Left lung (tissue), 10 donors: ENCODE results near the gene ZBTB20. TPM values are rescaled to one million over a fixed set of nuclear protein-coding genes. Genes with fewer than 3 reads are reported as not detected.

Source experiments
- ATAC-seq: fragments of 200-7000 bp; cut with Tn5 transposase; one replicate; pipeline ENCODE4 v1.9.1; 2020; ENCODE audit warnings: moderate library complexity
- DNase-seq, 4 donors: peaks; one replicate each; pipeline ENCODE4 v3.0.0-alpha.2; 2013 to 2020
- H3K27ac ChIP-seq, 2 donors: fragments of 200-600 bp; sonication (generic) in 1 of 2; one replicate each; pipeline versions ENCODE4 v1.5.0 to v1.8.0; 2020 to 2021
- H3K27me3 ChIP-seq, 2 donors: fragments of 200-600 bp; sonication (generic) in 1 of 2; one replicate each; pipeline versions ENCODE4 v1.5.0 to v1.8.0; 2020 to 2021
- H3K36me3 ChIP-seq, 2 donors: fragments of 200-600 bp; sonication (generic) in 1 of 2; one replicate each; pipeline versions ENCODE4 v1.5.0 to v1.8.0; 2020 to 2021
- H3K4me1 ChIP-seq, 2 donors: fragments of 200-600 bp; one replicate each; pipeline ENCODE4 v1.8.0; 2021
- H3K4me3 ChIP-seq, 2 donors: fragments of 200-600 bp; sonication (generic) in 1 of 2; one replicate each; pipeline versions ENCODE4 v1.5.0 to v1.8.0; 2020 to 2021; ENCODE audit warnings: mild to moderate bottlenecking in 1 of 2
- H3K9me3 ChIP-seq, 2 donors: fragments of 200-600 bp; sonication (generic) in 1 of 2; one replicate each; pipeline versions ENCODE4 v1.5.0 to v1.8.0; 2020 to 2021
- intact Hi-C, 2 donors: fragments of 100-400 bp; cut with DNase I; formaldehyde crosslinking; loops; one replicate each; pipeline versions ENCODE4 v1.11.2 to v1.14.2; 2022
- polyA plus RNA-seq, 6 donors: library from polyadenylated mRNA; unstranded; fragments of 120-200 nt; gene quantifications; one replicate each; pipeline ENCODE4 v1.2.1, GENCODE V29; 2013; ENCODE audit not compliant: insufficient read length in 6 of 6
- total RNA-seq, 2 donors: library from RNA; stranded (reverse); fragmentation: NEBNext Ultra II Directional; extraction: Animal tissue kit (Norgen Biotek cat#: 25700); gene quantifications; one replicate each; pipeline ENCODE4 v1.2.1, GENCODE V29; 2021
- TF ChIP-seq, protein P1 (sequence below), 2 donors: fragments of 200-600 bp; sonication (generic) in 1 of 2; IDR thresholded peaks; one replicate each; pipeline versions ENCODE4 v1.5.0 to v1.8.0; 2021; ENCODE audit warnings: antibody characterized with exemption in 2 of 2
- donor health status: DM: no; HTN: yes; CAD: no.
- donor health status: DM: no; HTN: no; CAD: no.

ZBTB20 gene
- total and polyA plus RNA-seq, 8 donors: 1.1 to 63.5 (median 6.0) TPM

DNA sequence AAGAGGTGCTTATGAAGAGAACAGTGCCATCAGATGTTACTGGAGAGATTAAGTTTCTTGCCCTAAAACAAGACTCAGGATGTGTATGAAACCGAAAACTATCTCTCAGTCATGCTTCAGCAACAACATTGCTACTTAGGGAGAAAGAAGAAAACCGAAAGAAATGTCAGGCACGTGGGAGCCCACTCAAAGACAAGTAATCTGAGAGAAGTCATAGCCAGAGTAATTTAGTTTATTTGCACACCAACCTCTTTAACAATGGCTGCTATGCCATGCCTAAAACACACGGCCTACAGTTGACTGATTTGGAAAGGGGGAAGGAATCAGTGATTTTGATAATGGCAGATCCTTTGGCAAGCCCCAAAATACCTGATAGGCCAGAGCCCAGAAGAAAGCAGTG lies 690.3 kb downstream of the ZBTB20 start:
- Histone ChIP-seq H3K27ac (no peak overlapping the region), H3K4me3 (no peak overlapping the region), H3K36me3 (no peaks in the 10 kb centered on the region), H3K9me3 (no peaks in the 10 kb centered on the region), H3K4me1 (peaks cover 0 to 18% of the 10 kb centered on the region in 2 donors), H3K27me3 (no peaks in the 10 kb centered on the region)
- intact Hi-C loops: no loop called here
- ATAC-seq (peak; percentile 10), DNase-seq (no peak)
- TF ChIP-seq, protein P1, sequence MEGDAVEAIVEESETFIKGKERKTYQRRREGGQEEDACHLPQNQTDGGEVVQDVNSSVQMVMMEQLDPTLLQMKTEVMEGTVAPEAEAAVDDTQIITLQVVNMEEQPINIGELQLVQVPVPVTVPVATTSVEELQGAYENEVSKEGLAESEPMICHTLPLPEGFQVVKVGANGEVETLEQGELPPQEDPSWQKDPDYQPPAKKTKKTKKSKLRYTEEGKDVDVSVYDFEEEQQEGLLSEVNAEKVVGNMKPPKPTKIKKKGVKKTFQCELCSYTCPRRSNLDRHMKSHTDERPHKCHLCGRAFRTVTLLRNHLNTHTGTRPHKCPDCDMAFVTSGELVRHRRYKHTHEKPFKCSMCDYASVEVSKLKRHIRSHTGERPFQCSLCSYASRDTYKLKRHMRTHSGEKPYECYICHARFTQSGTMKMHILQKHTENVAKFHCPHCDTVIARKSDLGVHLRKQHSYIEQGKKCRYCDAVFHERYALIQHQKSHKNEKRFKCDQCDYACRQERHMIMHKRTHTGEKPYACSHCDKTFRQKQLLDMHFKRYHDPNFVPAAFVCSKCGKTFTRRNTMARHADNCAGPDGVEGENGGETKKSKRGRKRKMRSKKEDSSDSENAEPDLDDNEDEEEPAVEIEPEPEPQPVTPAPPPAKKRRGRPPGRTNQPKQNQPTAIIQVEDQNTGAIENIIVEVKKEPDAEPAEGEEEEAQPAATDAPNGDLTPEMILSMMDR (IDR thresholded peaks at IDR 0.05): no peak

DNA sequence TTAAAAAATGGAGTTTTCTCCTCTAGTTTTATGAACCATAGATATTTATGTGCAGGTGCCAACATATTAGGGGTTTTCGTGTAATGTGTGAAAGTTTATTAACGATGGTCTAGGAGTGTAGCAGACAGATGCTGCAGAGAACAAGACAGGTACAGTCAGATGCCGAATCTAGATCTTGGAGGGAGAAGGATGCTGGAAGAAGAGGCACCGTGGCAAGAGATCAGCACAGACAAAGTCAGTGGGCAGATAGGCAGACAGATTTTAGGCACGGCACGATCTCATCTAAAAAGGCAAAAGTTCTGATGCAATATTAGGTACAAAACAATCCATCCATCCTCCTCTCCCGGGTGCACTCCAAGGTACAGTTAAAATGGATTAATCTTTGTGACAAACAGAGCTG lies 691.7 kb downstream of the ZBTB20 start:
- H3K4me1 ChIP-seq: peaks cover 0 to 26% of the 10 kb centered on the region in 2 donors
- no peak overlapping the region for H3K4me3 ChIP-seq
- intact Hi-C loops: no loop called here
- H3K27me3 ChIP-seq: no peaks in the 10 kb centered on the region
- H3K27ac ChIP-seq: no peak overlapping the region
- ATAC-seq (no peak), DNase-seq (no peak)
- TF ChIP-seq, protein P1 (IDR thresholded peaks at IDR 0.05): no peak
- H3K36me3 ChIP-seq: no peaks in the 10 kb centered on the region
- H3K9me3 ChIP-seq: no peaks in the 10 kb centered on the region

- DNase-seq (peak in 2 of 4 donors; percentile 7 to 29), ATAC-seq (peak; percentile 5)
- intact Hi-C loops: no loop called here
Observed at GRCh38 chr3:114454551-114455251, 692.4 kb downstream of the ZBTB20 start.

DNA sequence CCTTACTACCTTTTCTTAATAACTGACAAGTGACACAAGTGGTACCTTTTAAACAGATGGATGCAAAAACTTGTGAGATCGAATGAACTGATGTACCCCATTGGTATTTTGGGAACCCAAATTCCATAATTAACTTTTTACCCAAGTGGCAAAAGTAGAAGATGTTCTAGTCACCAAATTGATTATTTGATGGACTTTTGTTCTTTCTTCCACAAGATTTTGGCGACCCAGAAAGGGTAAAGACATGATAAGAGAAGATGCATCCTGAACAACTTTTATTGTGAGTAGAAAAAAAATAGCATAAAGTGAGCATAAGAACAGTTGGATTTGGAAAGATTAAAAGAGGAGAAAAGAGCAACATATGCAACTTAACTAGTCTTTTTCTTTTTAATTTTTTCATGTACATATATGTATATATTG lies 693.7 kb downstream of the ZBTB20 start:
- peaks cover 0 to 26% of the 10 kb centered on the region in 2 donors for H3K4me1 ChIP-seq
- H3K4me3 ChIP-seq: no peak overlapping the region
- TF ChIP-seq, protein P1 (IDR thresholded peaks at IDR 0.05): no peak
- ATAC-seq (no peak), DNase-seq (no peak)
- no peaks in the 10 kb centered on the region for H3K27me3 ChIP-seq
- intact Hi-C loops: no loop called here
- H3K36me3 ChIP-seq: no peaks in the 10 kb centered on the region
- no peaks in the 10 kb centered on the region for H3K9me3 ChIP-seq
- H3K27ac ChIP-seq: no peak overlapping the region

More at GRCh38 chr3:114454551-114455251, 692.4 kb downstream of the ZBTB20 start:
- TF ChIP-seq, protein P1 (IDR thresholded peaks at IDR 0.05): no peak
- Histone ChIP-seq H3K36me3 (no peaks in the 10 kb centered on the region), H3K4me3 (peak overlapping the region; percentile 17 to 21), H3K27me3 (no peaks in the 10 kb centered on the region), H3K9me3 (no peaks in the 10 kb centered on the region), H3K27ac (peak overlapping the region in 1 of 2 donors; percentile 45), H3K4me1 (peaks cover 0 to 26% of the 10 kb centered on the region in 2 donors)

DNA sequence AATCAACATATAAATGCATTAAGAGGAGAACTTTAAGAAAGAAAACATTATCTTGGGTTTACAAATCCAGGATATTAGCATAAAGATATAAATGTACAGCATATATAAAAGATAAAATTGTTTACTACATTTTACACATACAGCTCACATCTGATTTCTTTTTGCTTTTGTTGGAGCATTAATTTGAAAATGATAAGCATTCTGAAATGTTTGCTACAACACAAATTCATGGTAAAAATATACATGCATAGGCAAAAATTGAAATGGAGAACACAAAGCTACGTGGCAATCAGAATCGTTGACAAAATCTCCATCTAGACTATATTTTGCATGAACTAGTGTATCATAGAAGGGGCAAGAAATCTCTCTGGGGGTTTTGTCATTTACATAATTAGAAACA lies 694.2 kb downstream of the ZBTB20 start:
- TF ChIP-seq, protein P1 (IDR thresholded peaks at IDR 0.05): no peak
- DNase-seq (no peak), ATAC-seq (no peak)
- Histone ChIP-seq H3K9me3 (no peaks in the 10 kb centered on the region), H3K4me3 (no peak overlapping the region), H3K4me1 (peaks cover 0 to 26% of the 10 kb centered on the region in 2 donors), H3K27ac (no peak overlapping the region), H3K27me3 (no peaks in the 10 kb centered on the region), H3K36me3 (no peaks in the 10 kb centered on the region)
- intact Hi-C loops: no loop called here
